ENCODE data around the gene RNF5. TPM values are rescaled to one million over a fixed set of nuclear protein-coding genes. Genes with fewer than 3 reads are reported as not detected.

The RNF5 gene
- total RNA-seq, 1 experiment from 2014 or later = 114 TPM

GRCh38 chr6:32173051-32173727 is 5.0 kb upstream of the RNF5 start (continued):
- TF ChIP-seq ATF2 (CRISPR knock-in tag; IDR thresholded peaks at IDR 0.05; ENCODE audit: borderline replicate concordance, low read depth) (no peak), MAX (CRISPR knock-in tag; IDR thresholded peaks at IDR 0.05) (no peak), ATF6 (CRISPR knock-in tag; IDR thresholded peaks at IDR 0.05) (no peak), NFE2L1 (CRISPR knock-in tag; IDR thresholded peaks at IDR 0.05) (no peak)

- TF ChIP-seq NFYB (CRISPR knock-in tag; conservative IDR thresholded peaks at IDR 0.05; ENCODE audit: low read depth) (no peak), OVOL2 (CRISPR knock-in tag; IDR thresholded peaks at IDR 0.05; ENCODE audit: borderline replicate concordance) (no peak), ZNF317 (CRISPR knock-in tag; IDR thresholded peaks at IDR 0.05; ENCODE audit: borderline replicate concordance, low read depth) (no peak), RELA (CRISPR knock-in tag; IDR thresholded peaks at IDR 0.05; ENCODE audit: borderline replicate concordance) (no peak), E2F5 (CRISPR knock-in tag; IDR thresholded peaks at IDR 0.05) (no peak), ZNF263 (CRISPR knock-in tag; IDR thresholded peaks at IDR 0.05; ENCODE audit: low read depth) (no peak), CREB1 (CRISPR knock-in tag; IDR thresholded peaks at IDR 0.05) (no peak), GRHL2 (CRISPR knock-in tag; IDR thresholded peaks at IDR 0.05; ENCODE audit: insufficient replicate concordance, severe bottlenecking) (no peak), ZSCAN18 (CRISPR knock-in tag; IDR thresholded peaks at IDR 0.05) (no peak)
- peaks cover 26% of the 10 kb centered on the region for H3K36me3 Mint-ChIP-seq
- H3K9me3 Mint-ChIP-seq = no peaks in the 10 kb centered on the region
- no peak for DNase-seq (ENCODE audit: low spot score)
- CTCF ChIA-PET = no interaction called here
- H3K27me3 Mint-ChIP-seq (ENCODE audit: low read depth) = no peaks in the 10 kb centered on the region
- H3K4me3 Mint-ChIP-seq = peak overlapping the region; percentile 82
- peaks cover 37% of the 10 kb centered on the region for H3K4me1 Mint-ChIP-seq
- ATAC-seq = no peak
- POLR2A ChIA-PET = no interaction called here
- H3K27ac Mint-ChIP-seq = no peak overlapping the region
Observed at GRCh38 chr6:32174416-32174815, 3.8 kb upstream of the RNF5 start.

- DNase-seq (ENCODE audit: low spot score) = no peak
- Mint-ChIP-seq H3K36me3 (peaks cover 21% of the 10 kb centered on the region), H3K4me1 (peaks cover 38% of the 10 kb centered on the region), H3K27me3 (ENCODE audit: low read depth) (no peaks in the 10 kb centered on the region), H3K27ac (no peak overlapping the region), H3K9me3 (no peaks in the 10 kb centered on the region), H3K4me3 (peak overlapping the region; percentile 82)
- no peak for ATAC-seq
- ChIA-PET CTCF (no interaction called here), POLR2A (no interaction called here)
- no peak for TF ChIP-seq SOX15 (CRISPR knock-in tag; IDR thresholded peaks at IDR 0.05)
- no peak for TF ChIP-seq AR (CRISPR knock-in tag; IDR thresholded peaks at IDR 0.05)
- no peak for TF ChIP-seq CREB1 (CRISPR knock-in tag; IDR thresholded peaks at IDR 0.05)
- TF ChIP-seq OVOL2 (CRISPR knock-in tag; IDR thresholded peaks at IDR 0.05; ENCODE audit: borderline replicate concordance) = no peak
- TF ChIP-seq NFATC4 (CRISPR knock-in tag; IDR thresholded peaks at IDR 0.05) = no peak
- no peak for TF ChIP-seq KAT7 (CRISPR knock-in tag; IDR thresholded peaks at IDR 0.05; ENCODE audit: borderline replicate concordance)
- TF ChIP-seq ZNF263 (CRISPR knock-in tag; IDR thresholded peaks at IDR 0.05; ENCODE audit: low read depth) = no peak
- TF ChIP-seq NFYB (CRISPR knock-in tag; conservative IDR thresholded peaks at IDR 0.05; ENCODE audit: low read depth) = no peak
Observed at GRCh38 chr6:32175322-32175710, 2.9 kb upstream of the RNF5 start.
